ENCODE data around the gene PDZD7.

The PDZD7 gene

DNA sequence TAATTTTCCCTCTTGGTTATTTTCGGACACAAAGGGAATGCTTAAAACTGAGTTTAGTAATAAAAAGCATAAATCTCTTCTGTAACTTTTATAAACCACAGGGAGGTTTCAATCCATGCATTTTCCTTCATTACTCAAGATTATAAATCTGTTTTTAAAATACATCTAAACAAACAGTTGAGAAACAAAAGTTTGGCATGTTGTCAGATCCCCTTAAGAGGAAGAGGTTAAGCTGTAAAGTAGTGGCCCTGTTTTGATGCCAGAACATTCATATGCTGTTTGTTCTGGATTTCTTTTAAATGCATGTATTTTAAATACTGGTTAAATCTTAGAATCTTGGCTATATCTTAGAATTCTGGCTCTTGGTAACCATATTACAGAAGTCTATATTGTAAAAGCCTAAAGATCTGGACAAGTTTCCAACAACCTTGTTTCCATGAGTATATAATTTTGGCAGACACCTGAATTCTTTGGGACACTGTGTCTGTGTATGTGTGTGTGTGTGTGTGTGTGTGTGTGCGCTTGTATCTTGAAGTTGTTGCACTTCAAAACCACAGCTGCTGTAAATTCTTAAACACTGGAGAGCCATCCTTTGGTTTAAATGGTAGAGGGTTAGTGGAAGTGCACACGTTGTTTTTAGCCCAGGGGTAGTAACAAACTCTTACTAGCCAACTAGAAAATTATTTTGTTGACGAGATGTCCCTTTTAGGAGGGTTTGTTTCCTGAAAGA lies 68.4 kb downstream of the PDZD7 start:
- DNase-seq: no peak

GRCh38 chr10:100960251-100960650 lies 70.7 kb downstream of the PDZD7 start:
- no peak for DNase-seq

Data from stimulated activated CD4-positive, alpha-beta T cell treated with anti-CD3 and anti-CD28 coated beads, Interleukin-15, amount 100 ng/mL, for 24 hours (primary cell).